A549 (cell line): ENCODE data around the gene HTRA3. TPM values are rescaled to one million over a fixed set of nuclear protein-coding genes. Genes with fewer than 3 reads are reported as not detected.

Experiments
- ATAC-seq, 2 experiments: fragments of 200-7000 bp in 1 of 2; fragments of >200 bp in 1 of 2; cut with Nextera tagmentation in 1 of 2; cut with Tn5 transposase in 1 of 2; 3 replicates each; pipeline versions ENCODE4 v1.8.0 to v1.9.1; 2018 to 2020; ENCODE audit warnings: mild to moderate bottlenecking in 1 of 2, moderate library complexity in 1 of 2
- CTCF ChIA-PET: fragments of 300-600 bp; sonication (Branson Sonifier 250); formaldehyde crosslinking; extraction: SDS; loops from one replicate; lab custom pipeline; 2021; ENCODE audit warnings: antibody characterized with exemption, inconsistent platforms; lab: Yijun Ruan, JAX
- POLR2A ChIA-PET: fragments of 350-600 bp; formaldehyde crosslinking; extraction: SDS; loops from one replicate; lab custom pipeline; 2021; ENCODE audit warnings: antibody characterized with exemption, inconsistent platforms; lab: Yijun Ruan, JAX
- DNase-seq, 2 experiments: peaks; one replicate each; pipeline versions ENCODE4 v3.0.0 to v3.0.0-alpha.2; 2011 to 2016; ENCODE audit warnings: low read depth in 1 of 2, low spot score in 1 of 2
- FAIRE-seq: peaks from 2 replicates; lab custom pipeline; 2011; peaks lifted over from hg19 to GRCh38; lab: Jason Lieb, UNC
- H3K27ac ChIP-seq, 2 experiments: fragments of >200 bp; sonication (Bioruptor Twin); formaldehyde crosslinking; 3 replicates each; pipeline ENCODE4 v1.5.1; 2016 to 2017
- H3K4me1 ChIP-seq: fragments of >200 bp; sonication (Bioruptor Twin); formaldehyde crosslinking; 3 replicates; pipeline ENCODE4 v1.6.1; 2016
- H3K4me2 ChIP-seq: fragments of >200 bp; sonication (Bioruptor Twin); formaldehyde crosslinking; 3 replicates; pipeline ENCODE4 v1.6.1; 2016
- H3K4me3 ChIP-seq: fragments of >200 bp; sonication (Bioruptor Twin); formaldehyde crosslinking; 3 replicates; pipeline ENCODE4 v1.5.1; 2016
- H3K9me3 ChIP-seq: fragments of >200 bp; sonication (Bioruptor Twin); formaldehyde crosslinking; 3 replicates; pipeline ENCODE4 v1.6.1; 2016
- CHD4 ChIP-seq: fragments of 200-600 bp; sonication (generic); IDR thresholded peaks from 2 replicates; pipeline ENCODE4 v1.6.1; 2016; ENCODE audit warnings: antibody characterized with exemption, mild to moderate bottlenecking, borderline replicate concordance
- EHF ChIP-seq: fragments of 250-450 bp; sonication (Bioruptor Pico); IDR thresholded peaks from 2 replicates; pipeline ENCODE4 v1.5.0; 2020; ENCODE audit warnings: mild to moderate bottlenecking
- ELK1 ChIP-seq: fragments of 150-350 bp; IDR thresholded peaks from 2 replicates; pipeline ENCODE4 v1.6.1; 2014; ENCODE audit warnings: low read depth, mild to moderate bottlenecking, low read length
- EP300 ChIP-seq, 2 experiments: fragments of >200 bp; sonication (Bioruptor Twin); formaldehyde crosslinking; IDR thresholded peaks; 2 replicates in 1 of 2; 3 replicates in 1 of 2; pipeline ENCODE4 v1.6.1; 2016 to 2017
- FOXS1 ChIP-seq: fragments of 250-450 bp; sonication (Bioruptor Pico); IDR thresholded peaks from 2 replicates; pipeline ENCODE4 v1.5.0; 2020; ENCODE audit warnings: mild to moderate bottlenecking, moderate library complexity
- GATA3 ChIP-seq: IDR thresholded peaks from 2 replicates; pipeline ENCODE4 v1.6.1; 2012; ENCODE audit warnings: borderline replicate concordance
- HDAC2 ChIP-seq: fragments of 200-600 bp; sonication (generic); IDR thresholded peaks from 2 replicates; pipeline ENCODE4 v1.6.1; 2016
- HEYL ChIP-seq: fragments of 250-450 bp; sonication (Bioruptor Pico); IDR thresholded peaks from 2 replicates; pipeline ENCODE4 v1.8.0; 2021; ENCODE audit warnings: mild to moderate bottlenecking, moderate library complexity
- JUN ChIP-seq, 2 experiments: fragments of >200 bp; sonication (Bioruptor Twin); formaldehyde crosslinking; IDR thresholded peaks; 2 replicates in 1 of 2; 3 replicates in 1 of 2; pipeline ENCODE4 v1.6.1; 2016 to 2017
- KDM1A ChIP-seq: fragments of 200-600 bp; sonication (generic); IDR thresholded peaks from 2 replicates; pipeline ENCODE4 v1.6.1; 2016; ENCODE audit warnings: low read depth, mild to moderate bottlenecking
- KDM5A ChIP-seq: fragments of 200-600 bp; sonication (generic); IDR thresholded peaks from 2 replicates; pipeline ENCODE4 v1.6.1; 2016; ENCODE audit warnings: antibody characterized with exemption, mild to moderate bottlenecking
- MAFK ChIP-seq: fragments of 450-650 bp; IDR thresholded peaks from 2 replicates; pipeline ENCODE4 v1.6.1; 2014; ENCODE audit not compliant: partially characterized antibody
- NFE2L2 ChIP-seq: fragments of 150-350 bp; conservative IDR thresholded peaks from 2 replicates; pipeline ENCODE4 v1.6.1; 2014; ENCODE audit warnings: low read length
- POLR2A ChIP-seq: IDR thresholded peaks from 2 replicates; pipeline ENCODE4 v1.6.1; 2012; ENCODE audit warnings: mild to moderate bottlenecking, low read length
- RAD21 ChIP-seq, 2 experiments: fragments of >200 bp in 1 of 2; sonication (Bioruptor Twin) in 1 of 2; formaldehyde crosslinking in 1 of 2; IDR thresholded peaks in 1 of 2; conservative IDR thresholded peaks in 1 of 2; 2 replicates in 1 of 2; 3 replicates in 1 of 2; pipeline ENCODE4 v1.6.1; 2012 to 2018; ENCODE audit warnings: inconsistent platforms in 1 of 2
- RCOR1 ChIP-seq: fragments of 150-350 bp; IDR thresholded peaks from 2 replicates; pipeline ENCODE4 v1.6.1; 2014; ENCODE audit warnings: antibody characterized with exemption, low read length, low read depth
- RFX5 ChIP-seq: fragments of 450-650 bp; IDR thresholded peaks from 2 replicates; pipeline ENCODE4 v1.7.1; 2014; ENCODE audit warnings: antibody characterized with exemption, mild to moderate bottlenecking, moderate library complexity
- SREBF2 ChIP-seq: fragments of 450-650 bp; IDR thresholded peaks from 2 replicates; pipeline ENCODE4 v1.6.1; 2014; ENCODE audit warnings: mild to moderate bottlenecking, moderate library complexity
- TFCP2L1 ChIP-seq: fragments of 250-450 bp; sonication (Bioruptor Pico); IDR thresholded peaks from 2 replicates; pipeline ENCODE4 v1.5.0; 2021; ENCODE audit warnings: mild to moderate bottlenecking
- TP53 ChIP-seq: fragments of 250-450 bp; sonication (Bioruptor Pico); IDR thresholded peaks from 2 replicates; pipeline ENCODE4 v1.5.0; 2021; ENCODE audit warnings: mild to moderate bottlenecking, moderate library complexity
- ZNF302 ChIP-seq: fragments of 250-450 bp; sonication (Bioruptor Pico); IDR thresholded peaks from 2 replicates; pipeline ENCODE4 v1.9.0; 2021; ENCODE audit warnings: inconsistent platforms, mild to moderate bottlenecking, moderate library complexity
- WGBS: methylation state at CpG from one replicate; pipeline ENCODE4 v1.1.6; 2017; ENCODE audit errors: missing lambda C conversion rate; 5-methylcytosine and 5-hydroxymethylcytosine counted together
- polyA plus RNA-seq, 4 experiments: library from polyadenylated mRNA; depleted of rRNA in 3 of 4; stranded (reverse); fragments of >200 nt; fragmentation: RNase III in 1 of 4; extraction: RNeasy Plus Mini Kit Qiagen cat#74134 plus additional on column Dnase treatment in 1 of 4; gene quantifications; 2 replicates in 3 of 4; 3 replicates in 1 of 4; pipeline ENCODE4 v1.2.3, GENCODE V29; 2011 to 2017
- TF ChIP-seq, protein P1 (sequence below): IDR thresholded peaks from 2 replicates; pipeline ENCODE4 v1.6.1; 2012

HTRA3 gene
- polyA plus RNA-seq, 2 of the 4 experiments (the other 2 are of a cell fraction) = 4.6 to 7.4 TPM

- TF ChIP-seq NFE2L2 (no peak), EHF (no peak), KDM5A (no peak), RCOR1 (no peak)
- no peak overlapping the region for H3K4me3 ChIP-seq
- ChIA-PET POLR2A (no interaction called here), CTCF (interaction anchor here (1.5 to 1.8 kb wide), 2 partner anchors 12 to 149 kb away, joined by 3 to 8 read pairs; no protein-coding TSS in a partner anchor)
- H3K4me1 ChIP-seq = no peaks in the 10 kb centered on the region
- DNase-seq (no peak), FAIRE-seq (no peak), ATAC-seq (no peak)
- 89% methylated on average over 6 of the region's 6 CpGs for WGBS
- H3K27ac ChIP-seq = no peak overlapping the region
- H3K9me3 ChIP-seq = no peaks in the 10 kb centered on the region
- no peak overlapping the region for H3K4me2 ChIP-seq
Observed at GRCh38 chr4:8254076-8254475, 15.5 kb upstream of the HTRA3 start.

- Histone ChIP-seq H3K9me3 (no peaks in the 10 kb centered on the region), H3K4me3 (no peak overlapping the region), H3K4me2 (no peak overlapping the region), H3K4me1 (peaks cover 12% of the 10 kb centered on the region; the same call in 2 of the 3 replicates), H3K27ac (peak overlapping the region in 1 of 2 experiments; percentile 58; a peak in 1 of 6 replicates)
- no peak for TF ChIP-seq FOXS1
- no peak for TF ChIP-seq JUN (IDR thresholded peaks at IDR 0.05)
- TF ChIP-seq NFE2L2 = no peak
- no peak for TF ChIP-seq RFX5
- TF ChIP-seq EHF = no peak
- no peak for TF ChIP-seq CHD4
- POLR2A ChIA-PET = no interaction called here
- FAIRE-seq = no peak
- CTCF ChIA-PET = interaction anchor here (1.5 to 2.6 kb wide), 2 partner anchors 10 to 147 kb away, joined by 3 to 15 read pairs; no protein-coding TSS in a partner anchor
- peak; percentile 51 to 63; a peak in 4 of 6 replicates for ATAC-seq
- DNase-seq = peak in 1 of 2 experiments; percentile 56
- WGBS = 56% methylated on average over 14 of the region's 14 CpGs
Observed at GRCh38 chr4:8255698-8256441, 13.7 kb upstream of the HTRA3 start.

DNA sequence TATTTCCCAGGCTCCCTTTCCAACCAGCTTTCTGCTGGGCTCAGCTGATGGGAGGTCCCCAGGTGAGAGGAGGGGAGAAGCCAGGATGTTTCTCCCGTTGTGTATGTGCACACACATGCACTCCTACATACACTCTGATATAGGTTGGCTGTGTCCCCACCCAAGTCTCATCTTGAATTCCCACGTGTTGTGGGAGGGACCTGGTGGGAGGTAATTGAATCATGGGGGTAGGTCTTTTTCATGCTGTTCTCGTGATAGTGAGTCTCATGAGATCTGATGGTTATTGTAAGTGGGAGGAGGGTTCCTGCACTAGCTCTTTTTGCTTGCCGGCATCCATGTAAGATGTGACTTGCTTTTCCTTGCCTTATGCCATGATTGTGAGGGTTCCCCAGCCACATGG lies 11.7 kb upstream of the HTRA3 start:
- Histone ChIP-seq H3K4me3 (no peak overlapping the region), H3K27ac (no peak overlapping the region), H3K9me3 (no peaks in the 10 kb centered on the region), H3K4me1 (peaks cover 19% of the 10 kb centered on the region; the same call in 2 of the 3 replicates), H3K4me2 (no peak overlapping the region)
- 44% methylated on average over 4 of the region's 4 CpGs for WGBS
- no peak for ATAC-seq
- DNase-seq = no peak
- no peak for FAIRE-seq
- TF ChIP-seq ELK1 (no peak), ZNF302 (CRISPR knock-in tag) (no peak), POLR2A (no peak), GATA3 (no peak), SREBF2 (no peak), EP300 (IDR thresholded peaks at IDR 0.05) (no peak), RCOR1 (no peak), MAFK (no peak), HDAC2 (no peak), JUN (IDR thresholded peaks at IDR 0.05) (no peak), TP53 (no peak), TFCP2L1 (CRISPR knock-in tag) (no peak), HEYL (CRISPR knock-in tag) (no peak), RAD21 (conservative IDR thresholded peaks at IDR 0.05 in 1 of 2, IDR thresholded peaks at IDR 0.05 in 1 of 2) (no peak), KDM1A (no peak)
- TF ChIP-seq, protein P1, sequence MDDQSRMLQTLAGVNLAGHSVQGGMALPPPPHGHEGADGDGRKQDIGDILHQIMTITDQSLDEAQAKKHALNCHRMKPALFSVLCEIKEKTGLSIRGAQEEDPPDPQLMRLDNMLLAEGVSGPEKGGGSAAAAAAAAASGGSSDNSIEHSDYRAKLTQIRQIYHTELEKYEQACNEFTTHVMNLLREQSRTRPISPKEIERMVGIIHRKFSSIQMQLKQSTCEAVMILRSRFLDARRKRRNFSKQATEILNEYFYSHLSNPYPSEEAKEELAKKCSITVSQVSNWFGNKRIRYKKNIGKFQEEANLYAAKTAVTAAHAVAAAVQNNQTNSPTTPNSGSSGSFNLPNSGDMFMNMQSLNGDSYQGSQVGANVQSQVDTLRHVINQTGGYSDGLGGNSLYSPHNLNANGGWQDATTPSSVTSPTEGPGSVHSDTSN = no peak
- ChIA-PET POLR2A (no interaction called here), CTCF (interaction anchor here (2.0 to 2.6 kb wide), 2 partner anchors 8 to 145 kb away, joined by 9 to 15 read pairs; no protein-coding TSS in a partner anchor)
